GM10266 (cell line): Measurements from ENCODE around the gene ALK.

ENCODE experiments used
- DNase-seq: peaks from one replicate; pipeline ENCODE4 v3.0.0; 2012; ENCODE audit errors: extremely low spot score
- CTCF ChIP-seq: IDR thresholded peaks from 2 replicates; pipeline ENCODE4 v1.5.1; 2012; ENCODE audit warnings: mild to moderate bottlenecking, low read depth; ENCODE audit not compliant: control insufficient read depth, insufficient read depth; ENCODE audit errors: missing control alignments

ALK gene

DNA sequence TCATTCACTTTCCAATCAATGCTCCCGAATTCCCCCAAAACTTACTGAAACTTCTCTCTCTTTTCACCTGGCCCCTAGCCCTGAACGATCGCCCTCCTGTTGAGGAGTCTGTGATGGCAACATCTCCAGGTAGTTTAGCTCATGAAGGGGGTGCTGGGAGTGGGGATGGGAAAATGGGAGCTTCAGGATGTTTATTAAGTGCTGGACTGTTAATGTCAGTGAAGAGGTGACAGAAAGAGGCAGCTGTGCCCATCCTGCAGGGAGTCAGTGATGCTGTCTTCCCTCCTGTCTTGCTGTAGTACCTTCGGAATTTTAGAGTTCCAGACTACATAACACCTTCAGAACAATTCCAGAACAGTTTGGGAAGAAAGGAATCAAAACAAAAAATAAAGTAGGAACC lies 308.8 kb downstream of the ALK start:
- DNase-seq: no peak
- TF ChIP-seq CTCF: no peak

DNA sequence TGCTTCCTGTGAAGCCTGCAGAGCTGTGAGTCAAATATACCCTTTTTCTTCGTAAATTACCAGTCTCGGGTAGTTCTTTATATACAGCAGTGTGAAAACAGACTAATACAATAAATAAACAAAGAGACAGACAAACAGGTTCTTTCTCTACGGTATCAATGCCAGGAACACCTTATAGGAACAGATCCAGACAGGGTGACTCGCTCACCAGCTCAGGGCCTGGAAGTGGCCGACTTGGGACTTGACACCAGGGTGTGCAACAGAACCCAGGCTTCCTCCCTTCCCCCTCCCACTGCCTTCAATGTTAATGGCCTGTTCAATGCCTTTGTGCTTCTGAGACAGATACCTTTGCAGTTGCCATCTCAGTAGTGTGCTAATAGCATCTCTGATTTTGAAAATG lies 309.5 kb downstream of the ALK start:
- no peak for TF ChIP-seq CTCF

GRCh38 chr2:29611261-29611660 lies 310.1 kb downstream of the ALK start:
- TF ChIP-seq CTCF: no peak
- DNase-seq: no peak

More for the DNA sequence above, 309.5 kb downstream of the ALK start:
- no peak for DNase-seq

GRCh38 chr2:29610569-29610968 lies 310.8 kb downstream of the ALK start:
- TF ChIP-seq CTCF: no peak
- no peak for DNase-seq

DNA sequence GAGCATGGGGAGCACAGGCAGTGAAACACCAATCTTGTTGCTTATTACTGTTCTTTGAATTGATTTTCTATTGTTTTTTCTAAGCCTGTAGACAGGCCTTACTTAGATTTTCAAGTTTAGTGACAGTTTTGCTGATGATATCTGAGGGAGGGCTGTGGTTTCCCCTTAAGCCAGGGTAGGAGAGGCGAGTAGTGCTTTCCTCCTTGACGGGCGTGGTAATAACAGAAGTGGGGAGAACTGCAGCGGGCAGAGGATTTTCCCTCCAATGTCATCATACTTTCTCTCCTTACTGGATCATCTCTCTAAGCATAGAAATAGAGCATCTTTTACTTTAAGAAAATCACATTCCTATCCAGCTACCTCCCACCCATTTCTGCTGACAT lies 314.4 kb downstream of the ALK start:
- no peak for TF ChIP-seq CTCF
- DNase-seq: no peak

GRCh38 chr2:29606104-29607037 lies 315.0 kb downstream of the ALK start:
- TF ChIP-seq CTCF: no peak
- DNase-seq: no peak

DNA sequence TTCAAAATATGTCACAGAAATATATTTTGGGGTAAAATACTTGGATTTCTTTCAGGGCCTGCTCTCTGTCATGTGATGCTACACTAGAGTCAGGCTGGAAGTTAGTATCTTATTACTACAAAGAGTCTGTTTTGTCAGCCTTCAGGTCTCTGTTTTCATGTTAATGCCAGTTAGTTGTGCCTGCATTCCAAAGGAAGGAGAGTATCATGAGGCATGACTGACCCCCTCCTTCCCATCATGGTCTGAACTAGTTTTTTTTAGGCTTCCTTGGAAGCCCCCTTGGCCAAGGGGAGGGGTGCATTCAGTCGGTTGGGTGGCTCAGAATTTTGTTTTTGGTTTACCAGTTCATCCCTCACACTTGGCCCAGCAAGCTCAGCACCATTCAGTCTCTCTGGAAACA lies 318.0 kb downstream of the ALK start:
- TF ChIP-seq CTCF: no peak
- no peak for DNase-seq
